Measurements from ENCODE around the gene PRR23E.

- TF ChIP-seq, protein P1, sequence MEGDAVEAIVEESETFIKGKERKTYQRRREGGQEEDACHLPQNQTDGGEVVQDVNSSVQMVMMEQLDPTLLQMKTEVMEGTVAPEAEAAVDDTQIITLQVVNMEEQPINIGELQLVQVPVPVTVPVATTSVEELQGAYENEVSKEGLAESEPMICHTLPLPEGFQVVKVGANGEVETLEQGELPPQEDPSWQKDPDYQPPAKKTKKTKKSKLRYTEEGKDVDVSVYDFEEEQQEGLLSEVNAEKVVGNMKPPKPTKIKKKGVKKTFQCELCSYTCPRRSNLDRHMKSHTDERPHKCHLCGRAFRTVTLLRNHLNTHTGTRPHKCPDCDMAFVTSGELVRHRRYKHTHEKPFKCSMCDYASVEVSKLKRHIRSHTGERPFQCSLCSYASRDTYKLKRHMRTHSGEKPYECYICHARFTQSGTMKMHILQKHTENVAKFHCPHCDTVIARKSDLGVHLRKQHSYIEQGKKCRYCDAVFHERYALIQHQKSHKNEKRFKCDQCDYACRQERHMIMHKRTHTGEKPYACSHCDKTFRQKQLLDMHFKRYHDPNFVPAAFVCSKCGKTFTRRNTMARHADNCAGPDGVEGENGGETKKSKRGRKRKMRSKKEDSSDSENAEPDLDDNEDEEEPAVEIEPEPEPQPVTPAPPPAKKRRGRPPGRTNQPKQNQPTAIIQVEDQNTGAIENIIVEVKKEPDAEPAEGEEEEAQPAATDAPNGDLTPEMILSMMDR (IDR thresholded peaks at IDR 0.05), result no peak
- no peak for TF ChIP-seq POLR2A (IDR thresholded peaks at IDR 0.05)
Measured at GRCh38 chr3:127206154-127206553, 13.2 kb downstream of the PRR23E start.
